GM21717 (cell line): Measurements from ENCODE around the gene GLCE.
"Not testable (repeated sequence)": the region's sequence is repeated elsewhere in the genome, so short reads cannot be mapped to it uniquely, and the experiment has no call there.

Source experiments
- ATAC-seq: cut with Tn5 transposase; IDR thresholded peaks from one replicate; pipeline ENCODE4 v1.9.1; 2021; ENCODE audit warnings: mild to moderate bottlenecking, moderate library complexity; ENCODE audit not compliant: unreplicated experiment

Gene GLCE

GRCh38 chr15:69293741-69294615, 133.5 kb downstream of the GLCE start:
- ATAC-seq, result no peak

- no peak for ATAC-seq
These were observed 136.2 kb downstream of the GLCE start for GRCh38 chr15:69296606-69297005.

DNA sequence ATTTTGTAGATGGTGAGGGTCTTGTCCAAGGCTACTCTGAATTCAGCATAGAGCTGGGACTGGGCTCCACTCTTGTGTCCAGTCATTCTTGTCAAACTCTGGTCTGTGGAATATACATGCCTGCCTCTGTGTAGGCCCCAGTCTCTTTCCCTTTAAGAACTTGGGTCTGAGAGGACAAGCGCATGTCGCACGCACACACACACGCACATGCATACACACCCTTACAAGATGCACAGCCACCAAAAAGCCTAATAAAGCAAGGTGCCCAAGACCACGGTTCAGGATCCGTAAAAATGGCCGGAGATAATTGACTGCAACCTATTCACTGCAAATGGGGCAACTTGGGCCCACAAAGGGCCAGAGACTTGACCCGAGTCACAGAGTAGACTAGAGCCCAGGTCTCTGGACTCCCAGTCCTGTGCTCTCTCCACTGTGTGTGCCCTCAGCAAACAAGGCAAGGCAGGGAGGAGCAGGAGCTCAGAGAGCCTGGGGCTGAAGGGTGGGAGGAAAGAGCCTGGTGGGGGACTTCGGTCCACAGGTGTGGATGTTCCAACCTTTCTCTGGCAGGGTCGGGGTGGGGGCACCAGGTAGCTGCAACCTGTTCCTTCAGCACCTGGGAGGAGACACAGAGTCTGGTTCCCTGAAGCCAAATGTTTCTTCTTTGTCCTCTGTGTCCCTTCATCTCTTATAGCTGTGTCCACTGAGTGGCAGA, 137.4 kb downstream of the GLCE start:
- ATAC-seq, result no peak

DNA sequence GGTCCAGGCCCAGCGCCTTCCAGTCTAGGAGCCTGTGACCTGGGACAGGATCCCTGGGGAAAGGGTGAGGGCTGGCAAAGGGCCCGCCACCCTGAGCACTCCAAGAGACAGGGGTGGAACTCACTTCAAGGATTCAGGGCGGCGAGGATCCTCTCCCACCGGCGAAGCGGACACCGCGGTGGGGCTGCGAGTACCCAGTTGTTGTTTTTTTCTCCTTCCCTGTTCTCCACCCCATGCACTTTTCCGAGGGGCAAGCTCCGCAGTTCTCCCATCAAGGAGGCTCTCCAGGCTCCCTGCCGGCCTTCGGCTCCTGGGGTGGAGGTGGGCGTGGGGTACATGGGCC, 137.9 kb downstream of the GLCE start:
- no peak for ATAC-seq

GRCh38 chr15:69298697-69299441, 138.4 kb downstream of the GLCE start, which contains the start of gene PAQR5:
Gene PAQR5 (plus strand): TSS chr15:69298912. CDS start chr15:69360081, 61,169 bp downstream.
- no peak for ATAC-seq

DNA sequence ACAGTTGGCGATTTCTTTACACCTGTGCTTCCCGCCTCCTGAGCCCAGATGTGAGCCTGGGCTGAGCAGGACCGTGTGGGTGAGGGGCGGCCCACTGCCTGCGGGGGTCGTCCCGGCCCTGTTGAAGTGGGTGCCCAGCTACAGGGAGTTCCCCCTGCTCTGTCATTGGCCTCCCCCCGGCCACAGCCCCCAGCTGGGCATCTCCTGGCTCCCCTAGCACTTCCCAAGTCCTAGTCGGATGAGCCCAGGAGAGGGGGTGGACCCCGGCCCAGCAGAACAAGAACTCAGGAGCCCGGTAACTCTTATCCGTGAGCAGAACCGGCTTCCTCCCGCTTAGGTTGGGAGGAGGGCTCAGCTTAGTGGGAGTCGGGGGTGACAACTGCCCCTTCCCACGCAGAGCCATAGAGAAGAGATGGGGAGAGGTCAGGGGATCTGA, 139.0 kb downstream of the GLCE start:
- ATAC-seq, result no peak

DNA sequence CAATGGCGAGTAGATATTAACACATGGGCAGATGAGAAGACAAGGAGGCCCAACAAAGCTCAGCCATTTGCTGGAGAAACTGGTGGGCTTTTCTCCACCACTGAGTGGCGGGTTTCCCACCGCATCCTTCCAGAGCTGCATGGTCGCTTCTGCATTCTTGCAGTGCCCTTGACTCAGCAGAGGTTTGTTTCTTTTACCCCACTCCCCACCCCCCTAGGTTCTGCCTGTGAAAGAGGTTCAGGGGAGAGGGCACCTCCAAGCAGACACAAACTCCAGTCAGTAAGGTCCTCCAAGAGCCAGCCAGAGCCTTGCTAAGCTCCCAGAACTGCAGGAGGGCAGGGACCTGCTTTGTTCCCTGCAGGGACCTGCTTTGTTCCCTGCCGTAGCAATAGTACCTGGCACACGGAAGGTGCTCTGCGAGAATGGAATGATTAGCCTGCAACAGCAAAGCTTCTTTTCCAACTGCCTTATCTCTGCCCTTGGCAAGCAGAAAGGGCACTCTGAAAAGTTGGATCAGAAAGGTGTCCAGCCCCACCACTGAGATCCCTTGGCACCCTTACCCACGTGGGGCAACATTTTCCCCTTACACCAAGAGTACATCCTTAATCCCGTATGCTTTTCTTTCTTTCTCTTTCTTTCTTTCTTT, 139.6 kb downstream of the GLCE start:
- no peak for ATAC-seq

DNA sequence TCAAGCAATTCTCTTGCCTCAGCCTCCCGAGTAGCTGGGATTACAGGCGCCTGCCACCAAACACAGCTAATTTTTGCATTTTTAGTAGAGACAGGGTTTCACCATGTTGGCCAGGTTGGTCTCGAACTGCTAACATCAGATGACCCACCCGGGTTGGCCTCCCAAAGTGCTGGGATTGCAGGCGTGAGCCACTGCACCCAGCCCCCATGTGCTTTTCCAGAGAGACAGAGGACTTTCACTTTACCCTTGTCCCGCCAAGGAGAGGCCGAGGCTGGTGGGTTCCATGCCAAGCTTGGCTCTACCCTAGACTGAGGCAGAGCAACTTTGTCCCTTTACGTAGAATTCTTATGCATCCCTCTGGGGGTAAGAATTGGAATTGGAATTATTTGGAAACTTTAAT, 140.7 kb downstream of the GLCE start:
- not testable (repeated sequence) for ATAC-seq

DNA sequence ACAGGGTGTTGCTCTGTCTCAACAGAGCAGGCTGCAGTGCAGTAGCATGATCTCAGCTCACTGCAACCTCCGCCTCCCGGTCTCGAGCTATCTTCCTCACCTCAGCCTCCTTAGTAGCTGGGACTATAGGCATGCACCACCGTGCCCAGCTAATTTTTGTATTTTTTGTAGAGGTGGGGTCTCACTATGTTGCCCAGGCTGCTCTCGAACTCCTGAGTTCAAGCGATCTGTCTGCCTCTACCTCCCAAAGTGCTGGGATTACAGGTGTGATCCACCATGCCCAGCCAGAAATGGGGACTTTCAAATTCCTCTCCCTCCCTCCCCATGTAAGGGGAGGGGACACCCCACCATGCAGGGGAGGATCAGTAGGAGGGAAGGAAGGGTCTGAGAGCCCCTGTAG, 141.7 kb downstream of the GLCE start:
- not testable (repeated sequence) for ATAC-seq

- ATAC-seq, result no peak
These were observed 142.5 kb downstream of the GLCE start for GRCh38 chr15:69302929-69303328.

DNA sequence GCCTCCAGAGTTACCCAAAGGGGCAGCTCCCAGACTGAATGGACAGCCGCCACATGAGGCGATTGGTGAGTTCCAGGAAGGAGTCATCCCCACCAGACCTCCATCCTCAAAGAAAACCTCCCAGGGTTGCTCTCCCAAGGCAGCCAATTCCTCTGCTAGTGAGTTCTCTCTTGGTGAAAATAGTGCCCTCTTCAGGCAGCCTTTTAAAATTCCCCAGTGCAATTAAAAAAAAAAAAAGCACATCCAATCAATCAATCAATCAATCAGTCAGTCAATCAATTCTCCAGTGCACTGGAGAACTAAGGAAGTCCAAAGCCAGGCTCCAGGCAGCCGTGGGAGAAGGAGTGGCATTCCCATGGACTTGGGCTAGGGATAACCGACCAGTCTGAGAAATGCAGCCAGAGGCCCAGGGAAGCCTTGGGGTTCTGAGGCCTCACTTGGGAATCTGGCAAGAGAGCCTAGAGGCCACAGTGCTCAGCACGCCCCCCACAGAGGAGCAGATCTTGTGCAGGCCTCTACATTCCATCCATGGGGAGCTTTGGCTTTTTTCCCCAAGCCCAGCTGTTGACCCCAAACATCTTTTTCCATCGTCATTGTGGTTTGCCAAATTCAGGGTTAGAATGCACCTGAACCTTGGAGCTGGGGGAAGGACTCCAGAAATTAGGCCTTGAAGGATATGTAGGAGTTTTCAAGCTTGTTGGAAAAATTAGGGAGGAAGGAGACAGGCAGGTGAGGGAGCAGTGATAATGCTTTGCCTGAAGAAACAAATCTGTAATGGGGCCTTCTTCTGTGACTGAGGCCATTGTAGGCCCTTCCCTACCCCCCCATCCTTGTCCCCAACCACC, 143.1 kb downstream of the GLCE start:
- no peak for ATAC-seq

- no peak for ATAC-seq
These were observed 143.7 kb downstream of the GLCE start for GRCh38 chr15:69304182-69304545.

- ATAC-seq, result no peak
These were observed 144.9 kb downstream of the GLCE start for GRCh38 chr15:69305204-69305931.

DNA sequence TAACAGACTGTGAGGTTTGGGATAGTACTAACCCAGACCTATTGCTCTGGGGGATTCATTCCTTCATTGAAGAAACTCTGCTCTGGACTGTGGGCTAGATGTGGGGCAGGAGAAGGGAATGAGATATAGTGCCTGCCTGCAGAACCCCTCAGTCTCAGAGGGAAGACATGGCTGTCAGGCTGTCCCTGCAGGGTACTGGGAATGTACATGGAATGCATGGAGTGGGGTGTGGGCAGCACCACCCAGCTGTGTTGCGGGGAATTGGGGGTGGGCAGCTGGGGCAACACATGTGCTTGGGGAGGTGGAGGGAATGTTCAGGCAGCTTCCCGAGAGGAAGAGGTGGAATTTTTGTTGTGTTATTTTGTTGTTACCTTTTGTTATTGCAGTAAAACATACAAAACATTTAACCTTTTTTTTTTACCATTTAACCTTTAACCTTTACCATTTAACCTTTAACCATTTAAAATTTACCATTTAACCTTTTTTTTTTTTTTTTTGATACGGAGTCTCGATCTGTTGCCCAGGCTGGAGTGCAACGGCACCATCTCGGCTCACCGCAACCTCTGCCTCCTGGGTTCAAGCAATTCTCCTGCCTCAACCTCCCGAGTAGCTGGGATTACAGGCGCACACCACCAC, 145.6 kb downstream of the GLCE start:
- ATAC-seq, result no peak

GRCh38 chr15:69307939-69308338, 147.5 kb downstream of the GLCE start:
- no peak for ATAC-seq

GRCh38 chr15:69308949-69309348, 148.5 kb downstream of the GLCE start:
- ATAC-seq, result no peak

GRCh38 chr15:69311319-69311721, 150.9 kb downstream of the GLCE start:
- ATAC-seq, result no peak

DNA sequence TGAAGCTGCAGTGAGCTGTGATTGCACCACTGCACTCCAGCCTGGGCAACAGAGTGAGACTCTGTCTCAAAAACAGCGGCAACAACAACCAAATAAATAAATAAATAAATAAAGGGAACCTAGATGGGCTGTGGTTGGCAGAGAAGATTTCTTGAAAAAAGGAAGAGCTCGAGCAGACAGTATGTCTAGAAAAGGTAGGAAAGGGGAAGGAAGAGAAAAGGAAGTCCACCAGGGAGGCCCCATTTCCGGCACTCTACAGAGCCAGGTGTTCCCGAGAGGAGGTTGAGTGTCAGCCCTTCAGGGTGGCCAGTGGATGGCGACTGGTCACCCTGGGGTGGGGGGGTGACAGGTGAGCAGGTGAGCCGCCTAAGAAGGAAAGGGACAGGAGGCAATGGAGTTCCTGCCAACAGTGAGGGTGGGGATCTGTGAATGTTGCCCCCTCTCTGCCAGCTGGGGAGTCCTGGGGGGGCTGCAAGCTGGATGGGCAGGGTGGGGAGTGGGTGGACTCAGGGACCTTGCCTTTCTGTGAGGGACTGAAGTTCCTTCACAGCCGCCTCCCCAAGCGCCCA, 153.1 kb downstream of the GLCE start:
- ATAC-seq, result no peak

DNA sequence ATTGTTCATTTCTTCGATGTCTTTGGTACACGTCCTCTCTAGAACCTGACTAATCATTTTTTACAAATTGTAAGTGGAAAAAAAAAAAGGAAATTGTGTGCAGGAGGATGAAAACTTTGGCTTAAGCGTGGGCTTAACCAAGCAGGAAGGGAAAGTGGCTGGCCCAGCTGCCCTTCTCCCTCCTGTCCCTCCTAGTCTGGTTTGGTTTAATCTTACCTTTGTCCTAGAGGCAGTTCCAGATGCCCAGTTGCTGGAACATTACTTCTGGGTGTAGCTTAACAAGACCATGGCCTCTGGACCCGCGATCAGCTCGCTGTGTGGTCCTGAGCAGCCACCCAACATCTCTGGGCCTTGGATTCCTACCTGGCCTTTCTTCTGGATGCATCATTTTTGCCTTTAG, 153.7 kb downstream of the GLCE start:
- no peak for ATAC-seq
